ENCODE data around the gene OR51A4. TPM values are rescaled to one million over a fixed set of nuclear protein-coding genes. Genes with fewer than 3 reads are reported as not detected.

OR51A4 gene
- total RNA-seq, 4 donors from 2014 or later, result not detected

DNA sequence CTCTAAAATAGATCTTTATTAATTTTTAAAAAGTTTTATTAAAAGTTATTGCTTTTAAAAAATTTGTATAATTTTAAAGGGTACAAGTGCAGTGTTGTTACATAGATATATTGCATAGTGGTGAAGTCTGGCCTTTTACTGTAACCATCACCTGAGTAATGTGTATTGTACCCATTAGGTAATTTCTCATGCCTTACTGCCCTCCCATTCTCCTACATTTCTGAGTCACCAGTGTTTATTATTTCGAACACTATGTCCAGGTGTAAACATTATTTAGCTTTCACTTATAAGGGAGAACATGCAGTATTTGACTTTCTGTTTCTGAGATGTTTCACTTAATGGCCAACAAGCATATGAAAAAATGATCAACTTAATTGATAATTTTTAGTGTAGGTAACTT lies 25.6 kb downstream of the OR51A4 start:
- no peaks in the 10 kb centered on the region for H3K9me3 ChIP-seq
- H3K27me3 ChIP-seq, result no peaks in the 10 kb centered on the region
- DNase-seq (ENCODE audit: low spot score in 2 of 2), result no peak
- H3K27ac ChIP-seq, result no peak overlapping the region
- TF ChIP-seq POLR2A (IDR thresholded peaks at IDR 0.05) (no peak), EP300 (IDR thresholded peaks at IDR 0.05) (no peak), POLR2AphosphoS5 (IDR thresholded peaks at IDR 0.05) (no peak)
- TF ChIP-seq, protein P1, sequence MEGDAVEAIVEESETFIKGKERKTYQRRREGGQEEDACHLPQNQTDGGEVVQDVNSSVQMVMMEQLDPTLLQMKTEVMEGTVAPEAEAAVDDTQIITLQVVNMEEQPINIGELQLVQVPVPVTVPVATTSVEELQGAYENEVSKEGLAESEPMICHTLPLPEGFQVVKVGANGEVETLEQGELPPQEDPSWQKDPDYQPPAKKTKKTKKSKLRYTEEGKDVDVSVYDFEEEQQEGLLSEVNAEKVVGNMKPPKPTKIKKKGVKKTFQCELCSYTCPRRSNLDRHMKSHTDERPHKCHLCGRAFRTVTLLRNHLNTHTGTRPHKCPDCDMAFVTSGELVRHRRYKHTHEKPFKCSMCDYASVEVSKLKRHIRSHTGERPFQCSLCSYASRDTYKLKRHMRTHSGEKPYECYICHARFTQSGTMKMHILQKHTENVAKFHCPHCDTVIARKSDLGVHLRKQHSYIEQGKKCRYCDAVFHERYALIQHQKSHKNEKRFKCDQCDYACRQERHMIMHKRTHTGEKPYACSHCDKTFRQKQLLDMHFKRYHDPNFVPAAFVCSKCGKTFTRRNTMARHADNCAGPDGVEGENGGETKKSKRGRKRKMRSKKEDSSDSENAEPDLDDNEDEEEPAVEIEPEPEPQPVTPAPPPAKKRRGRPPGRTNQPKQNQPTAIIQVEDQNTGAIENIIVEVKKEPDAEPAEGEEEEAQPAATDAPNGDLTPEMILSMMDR (IDR thresholded peaks at IDR 0.05), result no peak
- no peak overlapping the region for H3K4me3 ChIP-seq
- WGBS, result 79% methylated on average over 1 of the region's 1 CpG
- H3K36me3 ChIP-seq, result no peaks in the 10 kb centered on the region
- H3K4me1 ChIP-seq, result no peaks in the 10 kb centered on the region

DNA sequence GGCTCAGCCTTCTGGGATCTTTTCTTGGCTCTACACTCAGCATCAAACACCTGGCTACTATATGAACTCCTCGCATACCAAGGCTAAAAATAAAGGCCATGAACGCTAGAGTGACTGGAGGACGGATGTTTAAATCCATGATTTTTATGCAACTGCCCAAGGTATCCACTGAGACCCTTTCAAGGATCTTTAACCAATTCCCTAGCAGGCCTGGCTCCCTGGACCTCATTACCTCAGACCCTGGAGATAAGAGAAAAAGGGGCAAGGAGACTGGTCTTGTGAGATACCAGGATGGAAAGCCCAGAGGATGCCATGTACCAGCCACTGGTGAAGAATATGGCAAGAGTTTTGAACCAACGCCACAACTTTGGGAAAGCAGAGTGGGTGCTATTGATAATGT lies 28.2 kb downstream of the OR51A4 start, which contains the start of gene OR51G2:
Gene OR51G2, minus strand, starts transcription at position 101 of the 400 bp plus-strand sequence. CDS start 3,687 bp downstream, outside the sequence.
- H3K27me3 ChIP-seq, result no peaks in the 10 kb centered on the region
- no peak within 1 kb of the TSS for H3K27ac ChIP-seq
- H3K4me3 ChIP-seq, result no peak within 1 kb of the TSS
- 90% methylated on average over 4 of the region's 4 CpGs for WGBS
- H3K9me3 ChIP-seq, result no peaks in the 10 kb centered on the region
- H3K4me1 ChIP-seq, result no peaks in the 10 kb centered on the region
- TF ChIP-seq POLR2AphosphoS5 (IDR thresholded peaks at IDR 0.05), result no peak
- TF ChIP-seq EP300 (IDR thresholded peaks at IDR 0.05), result no peak
- TF ChIP-seq POLR2A (IDR thresholded peaks at IDR 0.05), result no peak
- TF ChIP-seq, protein P1 (IDR thresholded peaks at IDR 0.05), result no peak
- no peaks in the 10 kb centered on the region for H3K36me3 ChIP-seq
- DNase-seq (ENCODE audit: low spot score in 2 of 2), result no peak

DNA sequence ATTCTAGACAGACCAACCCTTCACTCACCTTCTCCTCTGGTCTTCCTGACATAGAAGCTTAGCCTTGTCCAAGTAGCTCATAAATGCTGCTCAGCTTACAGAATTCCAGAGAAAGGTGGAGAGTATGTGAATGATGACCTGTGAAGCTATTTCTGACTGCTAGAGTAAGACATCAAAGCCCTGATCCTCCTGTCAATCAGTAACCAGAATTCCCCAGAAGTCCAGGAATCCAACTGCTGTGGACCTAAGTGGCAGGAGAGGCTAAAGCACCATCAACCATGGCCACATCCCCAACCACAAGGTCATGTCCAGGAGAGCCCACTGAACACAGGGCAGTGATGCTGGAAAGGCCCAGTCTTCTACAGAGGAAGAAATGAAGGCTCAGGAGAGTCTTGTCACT lies 30.8 kb downstream of the OR51A4 start:
- Histone ChIP-seq H3K27me3 (no peaks in the 10 kb centered on the region), H3K4me1 (no peaks in the 10 kb centered on the region), H3K36me3 (no peaks in the 10 kb centered on the region), H3K4me3 (no peak overlapping the region), H3K27ac (no peak overlapping the region), H3K9me3 (no peaks in the 10 kb centered on the region)
- DNase-seq (ENCODE audit: low spot score in 2 of 2), result no peak
- TF ChIP-seq EP300 (IDR thresholded peaks at IDR 0.05), result no peak
- TF ChIP-seq, protein P1 (IDR thresholded peaks at IDR 0.05), result no peak
- no peak for TF ChIP-seq POLR2AphosphoS5 (IDR thresholded peaks at IDR 0.05)
- no peak for TF ChIP-seq POLR2A (IDR thresholded peaks at IDR 0.05)

DNA sequence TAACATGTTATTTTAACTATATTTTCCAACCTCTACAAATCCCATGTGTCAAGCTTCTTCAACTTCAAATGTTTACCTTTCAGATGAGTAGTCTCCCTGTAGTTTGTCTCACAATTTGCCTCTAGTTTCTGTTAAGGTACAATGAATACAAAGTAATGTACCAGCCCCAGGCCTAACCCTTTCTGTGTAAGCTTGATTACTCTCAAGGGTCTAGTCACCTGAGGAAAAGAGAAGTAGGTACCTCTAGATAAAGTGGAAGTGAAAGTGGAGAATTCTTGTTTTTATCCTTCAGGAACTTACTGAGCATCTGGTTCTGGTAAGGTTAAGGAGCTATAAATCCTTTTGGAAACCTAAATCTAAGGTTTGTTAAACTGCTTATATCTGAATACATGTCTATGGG lies 43.9 kb downstream of the OR51A4 start, which contains the start of gene OR51A7:
Gene OR51A7, plus strand, starts transcription at position 300 of the 400 bp plus-strand sequence. CDS start 3,587 bp downstream, outside the sequence.
- no peak for TF ChIP-seq POLR2A (IDR thresholded peaks at IDR 0.05)
- no peak for TF ChIP-seq EP300 (IDR thresholded peaks at IDR 0.05)
- TF ChIP-seq, protein P1 (IDR thresholded peaks at IDR 0.05), result no peak
- TF ChIP-seq POLR2AphosphoS5 (IDR thresholded peaks at IDR 0.05), result no peak
- no peak within 1 kb of the TSS for H3K27ac ChIP-seq
- H3K4me1 ChIP-seq, result no peaks in the 10 kb centered on the region
- DNase-seq (ENCODE audit: low spot score in 2 of 2), result no peak
- H3K36me3 ChIP-seq, result no peaks in the 10 kb centered on the region
- no peaks in the 10 kb centered on the region for H3K9me3 ChIP-seq
- H3K27me3 ChIP-seq, result no peaks in the 10 kb centered on the region
- H3K4me3 ChIP-seq, result no peak within 1 kb of the TSS

Other genes starting within 250 kb of the OR51A4 start
- gene OR51E2, start 249.8 kb downstream of the OR51A4 start, total RNA-seq, result not detected
- not detected for gene MMP26, start 242.8 kb downstream of the OR51A4 start, total RNA-seq
- gene OR51F1, start 177.7 kb downstream of the OR51A4 start, total RNA-seq, result not detected
- not detected for gene OR52R1, start 143.2 kb downstream of the OR51A4 start, total RNA-seq
- gene OR51F2, start 126.3 kb downstream of the OR51A4 start, total RNA-seq, result not detected
- not detected for gene OR51S1, start 98.4 kb downstream of the OR51A4 start, total RNA-seq
- gene OR51T1, start 65.7 kb downstream of the OR51A4 start, total RNA-seq, result not detected
- gene OR51A7, start 43.8 kb downstream of the OR51A4 start, total RNA-seq, result not detected
- gene OR51G2, start 28.3 kb downstream of the OR51A4 start, total RNA-seq, result not detected
- not detected for gene OR51G1, start 23.3 kb downstream of the OR51A4 start, total RNA-seq
- gene OR51A2, start 8.1 kb upstream of the OR51A4 start, total RNA-seq, result not detected
- gene OR51L1, start 47.2 kb upstream of the OR51A4 start, total RNA-seq, result not detected
- not detected for gene OR52J3, start 98.9 kb upstream of the OR51A4 start, total RNA-seq
- gene OR52E2, start 112.0 kb upstream of the OR51A4 start, total RNA-seq, result not detected
- gene OR52E1, start 122.0 kb upstream of the OR51A4 start, total RNA-seq, result not detected
- not detected for gene OR52A5, start 190.8 kb upstream of the OR51A4 start, total RNA-seq
- gene OR52A1, start 207.2 kb upstream of the OR51A4 start, total RNA-seq, result not detected

Data from suprapubic skin (tissue), 4 donors.